IMR-90 (cell line): Measurements from ENCODE around the gene BCL2. TPM values are rescaled to one million over a fixed set of nuclear protein-coding genes. Genes with fewer than 3 reads are reported as not detected.

Experiments used
- ATAC-seq: fragments of 200-7000 bp; cut with Tn5 transposase; 2 replicates; pipeline ENCODE4 v1.9.1; 2020; ENCODE audit warnings: low read depth, mild to moderate bottlenecking, moderate library complexity
- BruUV-seq: library from RNA; stranded (reverse); fragments of 400-500 nt; replicated peaks from 2 replicates; lab custom pipeline; 2021; lab: Mats Ljungman, UMichigan
- CTCF ChIA-PET: fragments of 300-600 bp; formaldehyde crosslinking; extraction: SDS; loops from one replicate; lab custom pipeline; 2021; ENCODE audit warnings: antibody characterized with exemption; lab: Yijun Ruan, JAX
- POLR2A ChIA-PET: fragments of 300-600 bp; sonication (Branson Sonifier 250); formaldehyde crosslinking; loops from one replicate; lab custom pipeline; 2022; ENCODE audit warnings: antibody characterized with exemption; ENCODE audit not compliant: unreplicated experiment; lab: Charles Lee
- DNase-seq: peaks from one replicate; pipeline ENCODE4 v3.0.0; 2013
- H2AFZ ChIP-seq: replicated peaks from 2 replicates; pipeline ENCODE3; 2013; ENCODE audit warnings: low read length, mild to moderate bottlenecking; ENCODE audit not compliant: poor library complexity
- H2AK5ac ChIP-seq: 2 replicates; pipeline ENCODE4 v1.6.1; 2013; ENCODE audit warnings: low read depth, low read length, inconsistent platforms
- H2AK9ac ChIP-seq: replicated peaks from 2 replicates; pipeline ENCODE3; 2013; ENCODE audit warnings: mild to moderate bottlenecking, low read depth, low read length, moderate library complexity; ENCODE audit not compliant: poor library complexity
- H2BK120ac ChIP-seq: 2 replicates; pipeline ENCODE4 v1.6.1; 2013; ENCODE audit warnings: low read depth, low read length, inconsistent platforms
- H2BK15ac ChIP-seq: 3 replicates; pipeline ENCODE4 v1.6.1; 2013; ENCODE audit warnings: low read depth, low read length, inconsistent platforms
- H2BK20ac ChIP-seq: 2 replicates; pipeline ENCODE4 v1.6.1; 2013; ENCODE audit warnings: low read depth, mild to moderate bottlenecking, inconsistent platforms, low read length, moderate library complexity
- H2BK5ac ChIP-seq: 2 replicates; pipeline ENCODE4 v1.6.1; 2013; ENCODE audit warnings: mild to moderate bottlenecking, low read depth, low read length, inconsistent platforms; ENCODE audit not compliant: poor library complexity, severe bottlenecking
- H3K14ac ChIP-seq: replicated peaks from 2 replicates; pipeline ENCODE4 v1.6.1; 2013; ENCODE audit warnings: low read depth, low read length, inconsistent platforms
- H3K18ac ChIP-seq: 2 replicates; pipeline ENCODE4 v1.6.1; 2013; ENCODE audit warnings: low read depth, low read length, control low read depth
- H3K23ac ChIP-seq: 2 replicates; pipeline ENCODE4 v1.6.1; 2013; ENCODE audit warnings: low read depth, low read length, inconsistent platforms
- H3K27ac ChIP-seq: 2 replicates; pipeline ENCODE4 v1.5.1; 2013; ENCODE audit warnings: mild to moderate bottlenecking, control low read depth, low read length; ENCODE audit not compliant: insufficient read depth
- H3K27me3 ChIP-seq: 2 replicates; pipeline ENCODE4 v1.6.1; 2013; ENCODE audit warnings: low read length; ENCODE audit not compliant: control insufficient read depth, insufficient read depth
- H3K36me3 ChIP-seq: 2 replicates; pipeline ENCODE4 v1.6.1; 2013; ENCODE audit warnings: low read length, mixed read lengths; ENCODE audit not compliant: control insufficient read depth, insufficient read depth
- H3K4ac ChIP-seq: 2 replicates; pipeline ENCODE4 v1.6.1; 2013; ENCODE audit warnings: low read depth, low read length, inconsistent platforms
- H3K4me1 ChIP-seq: 2 replicates; pipeline ENCODE4 v1.6.1; 2013; ENCODE audit warnings: low read length, mixed read lengths; ENCODE audit not compliant: control insufficient read depth, insufficient read depth
- H3K4me2 ChIP-seq: 2 replicates; pipeline ENCODE4 v1.6.1; 2013; ENCODE audit warnings: low read depth, mild to moderate bottlenecking, control low read depth, low read length, moderate library complexity
- H3K4me3 ChIP-seq: 2 replicates; pipeline ENCODE4 v1.5.1; 2013; ENCODE audit warnings: low read depth, mild to moderate bottlenecking, control low read depth, low read length, moderate library complexity; ENCODE audit not compliant: insufficient read depth
- H3K56ac ChIP-seq: 2 replicates; pipeline ENCODE4 v1.6.1; 2013; ENCODE audit warnings: low read length, inconsistent platforms; ENCODE audit not compliant: insufficient read depth; ENCODE audit errors: extremely low read depth
- H3K79me1 ChIP-seq, 2 experiments: 2 replicates each; pipeline ENCODE4 v1.6.1; 2013; ENCODE audit warnings: low read length in 2 of 2, inconsistent platforms in 1 of 2, low read depth in 1 of 2
- H3K9ac ChIP-seq: 2 replicates; pipeline ENCODE4 v1.6.1; 2013; ENCODE audit warnings: low read depth, low read length, control low read depth
- H3K9me1 ChIP-seq: 2 replicates; pipeline ENCODE4 v1.6.1; 2013; ENCODE audit warnings: low read length, inconsistent platforms; ENCODE audit not compliant: insufficient read depth
- H3K9me3 ChIP-seq: 2 replicates; pipeline ENCODE4 v1.6.1; 2013; ENCODE audit warnings: low read length; ENCODE audit not compliant: control insufficient read depth, insufficient read depth
- H4K20me1 ChIP-seq: 2 replicates; pipeline ENCODE4 v1.6.1; 2013; ENCODE audit warnings: low read length, inconsistent platforms; ENCODE audit not compliant: insufficient read depth
- H4K5ac ChIP-seq: 2 replicates; pipeline ENCODE4 v1.6.1; 2013; ENCODE audit warnings: mild to moderate bottlenecking, low read depth, low read length, control low read depth
- H4K8ac ChIP-seq, 2 experiments: 2 replicates each; pipeline ENCODE4 v1.6.1; 2013; ENCODE audit warnings: low read depth in 2 of 2, low read length in 2 of 2, control low read depth in 1 of 2, inconsistent platforms in 1 of 2
- H4K91ac ChIP-seq: 2 replicates; pipeline ENCODE4 v1.6.1; 2013; ENCODE audit warnings: low read depth, low read length, inconsistent platforms; ENCODE audit not compliant: insufficient read depth
- BHLHE40 ChIP-seq: fragments of 150-350 bp; IDR thresholded peaks from 2 replicates; pipeline ENCODE4 v1.6.1; 2016; ENCODE audit warnings: mild to moderate bottlenecking, low read depth, low read length
- CEBPB ChIP-seq: IDR thresholded peaks from 2 replicates; pipeline ENCODE4 v1.6.1; 2012; ENCODE audit warnings: low read depth, low read length, improper control_type of control experiment
- CHD1 ChIP-seq: IDR thresholded peaks from 2 replicates; pipeline ENCODE4 v1.6.1; 2012; ENCODE audit warnings: low read depth, low read length, improper control_type of control experiment
- CTCF ChIP-seq: conservative IDR thresholded peaks from 2 replicates; pipeline ENCODE4 v1.5.1; 2012; ENCODE audit warnings: mild to moderate bottlenecking, low read depth, low read length, improper control_type of control experiment
- FOS ChIP-seq: fragments of 150-350 bp; IDR thresholded peaks from 2 replicates; pipeline ENCODE4 v1.6.1; 2016; ENCODE audit warnings: low read depth, low read length
- MAFK ChIP-seq: IDR thresholded peaks from 2 replicates; pipeline ENCODE4 v1.6.1; 2012; ENCODE audit warnings: low read depth, low read length, improper control_type of control experiment
- MAZ ChIP-seq: IDR thresholded peaks from 2 replicates; pipeline ENCODE4 v1.6.1; 2012; ENCODE audit warnings: low read depth, mild to moderate bottlenecking, low read length, improper control_type of control experiment, moderate library complexity, borderline replicate concordance
- MXI1 ChIP-seq: IDR thresholded peaks from 2 replicates; pipeline ENCODE4 v1.6.1; 2012; ENCODE audit warnings: low read depth, mild to moderate bottlenecking, low read length, moderate library complexity, borderline replicate concordance
- NFE2L2 ChIP-seq: fragments of 150-350 bp; IDR thresholded peaks from 2 replicates; pipeline ENCODE4 v1.6.1; 2016; ENCODE audit warnings: low read depth, mild to moderate bottlenecking, low read length
- POLR2A ChIP-seq: IDR thresholded peaks from 2 replicates; pipeline ENCODE4 v1.6.1; 2012; ENCODE audit warnings: mild to moderate bottlenecking, low read depth, low read length
- RAD21 ChIP-seq: IDR thresholded peaks from 2 replicates; pipeline ENCODE4 v1.6.1; 2012; ENCODE audit warnings: low read length, improper control_type of control experiment
- RCOR1 ChIP-seq: IDR thresholded peaks from 2 replicates; pipeline ENCODE4 v1.6.1; 2012; ENCODE audit warnings: mild to moderate bottlenecking, low read length, improper control_type of control experiment; ENCODE audit not compliant: insufficient replicate concordance
- USF2 ChIP-seq: fragments of 150-350 bp; IDR thresholded peaks from 2 replicates; pipeline ENCODE4 v1.6.1; 2017; ENCODE audit warnings: mild to moderate bottlenecking, antibody characterized with exemption, low read length, low read depth
- WGBS, 2 experiments: methylation state at CpG; one replicate each; pipeline versions ENCODE4 v1.1.5 to v1.1.7; 2013; ENCODE audit warnings: missing lambda C conversion rate in 2 of 2; ENCODE audit not compliant: insufficient read length in 1 of 2; ENCODE audit errors: extremely low coverage in 2 of 2; 5-methylcytosine and 5-hydroxymethylcytosine counted together
- dilution Hi-C: fragments of 300-500 bp; cut with HindIII; formaldehyde crosslinking; loops from one replicate; pipeline ENCODE4 v1.14.3; 2018; ENCODE audit warnings: low sequenced_read_pairs; ENCODE audit not compliant: unreplicated experiment
- in situ Hi-C: fragments of 300-500 bp; cut with MboI; formaldehyde crosslinking; loops from 3 replicates; pipeline ENCODE4 v1.14.3; 2019; ENCODE audit warnings: low sequenced_read_pairs, inconsistent platforms, mixed read lengths
- intact Hi-C: fragments of 100-400 bp; cut with micrococcal nuclease; formaldehyde crosslinking; loops from 2 replicates; pipeline ENCODE4 v1.10.0; 2022
- polyA plus RNA-seq, 3 experiments: library from polyadenylated mRNA; depleted of rRNA; stranded (reverse); fragments of >200 nt; gene quantifications; 2 replicates each; pipeline ENCODE4 v1.2.3, GENCODE V29; 2012; ENCODE audit warnings: low replicate concordance in 1 of 3
- total RNA-seq: library from RNA; depleted of rRNA; stranded (reverse); fragments of >200 nt; gene quantifications from 2 replicates; pipeline ENCODE4 v1.2.3, GENCODE V29; 2012
- TF ChIP-seq, protein P1 (sequence below): fragments of 150-350 bp; IDR thresholded peaks from 2 replicates; pipeline ENCODE4 v1.6.1; 2016; ENCODE audit warnings: low read depth, mild to moderate bottlenecking, low read length, moderate library complexity, borderline replicate concordance

BCL2 gene
- total and polyA plus RNA-seq, 2 of the 4 experiments (the other 2 are of a cell fraction) = 0.24 to 0.54 TPM

- H2AK9ac ChIP-seq = no peak overlapping the region
- no peak overlapping the region for H2BK20ac ChIP-seq
- no peaks in the 10 kb centered on the region for H3K4me1 ChIP-seq
- TF ChIP-seq FOS (no peak), POLR2A (no peak), CTCF (no peak), MXI1 (no peak), MAFK (no peak), BHLHE40 (no peak), RCOR1 (no peak), MAZ (no peak), USF2 (no peak), CHD1 (no peak), NFE2L2 (no peak), RAD21 (no peak), CEBPB (no peak)
- TF ChIP-seq, protein P1, sequence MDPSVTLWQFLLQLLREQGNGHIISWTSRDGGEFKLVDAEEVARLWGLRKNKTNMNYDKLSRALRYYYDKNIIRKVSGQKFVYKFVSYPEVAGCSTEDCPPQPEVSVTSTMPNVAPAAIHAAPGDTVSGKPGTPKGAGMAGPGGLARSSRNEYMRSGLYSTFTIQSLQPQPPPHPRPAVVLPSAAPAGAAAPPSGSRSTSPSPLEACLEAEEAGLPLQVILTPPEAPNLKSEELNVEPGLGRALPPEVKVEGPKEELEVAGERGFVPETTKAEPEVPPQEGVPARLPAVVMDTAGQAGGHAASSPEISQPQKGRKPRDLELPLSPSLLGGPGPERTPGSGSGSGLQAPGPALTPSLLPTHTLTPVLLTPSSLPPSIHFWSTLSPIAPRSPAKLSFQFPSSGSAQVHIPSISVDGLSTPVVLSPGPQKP = no peak
- H4K8ac ChIP-seq = no peak overlapping the region
- ATAC-seq (no peak), DNase-seq (no peak)
- H2AFZ ChIP-seq = no peak overlapping the region
- no peak overlapping the region for H3K4me3 ChIP-seq
- H3K56ac ChIP-seq = no peak overlapping the region
- no peaks in the 10 kb centered on the region for H4K20me1 ChIP-seq
- ChIA-PET CTCF (no interaction called here), POLR2A (no interaction called here)
- WGBS, 2 experiments = no CpG with 5 or more reads among the region's 2 CpGs
- no peak overlapping the region for H3K9ac ChIP-seq
- no peaks in the 10 kb centered on the region for H3K9me1 ChIP-seq
- H3K18ac ChIP-seq = no peak overlapping the region
- no peak overlapping the region for H2BK5ac ChIP-seq
- H2BK120ac ChIP-seq = no peak overlapping the region
- no peak overlapping the region for H4K91ac ChIP-seq
- no peak overlapping the region for H3K27ac ChIP-seq
- no peaks in the 10 kb centered on the region for H3K36me3 ChIP-seq
- peaks cover 11% of the 10 kb centered on the region for H3K27me3 ChIP-seq
- no peaks in the 10 kb centered on the region for H3K9me3 ChIP-seq
- H3K4ac ChIP-seq = no peak overlapping the region
- no peak overlapping the region for H4K5ac ChIP-seq
- no peak overlapping the region for H3K14ac ChIP-seq
- in situ Hi-C loops = no loop called here
- intact Hi-C loops = no loop called here
- no peak overlapping the region for H3K23ac ChIP-seq
- no peak overlapping the region for H2BK15ac ChIP-seq
- dilution Hi-C loops = no loop called here
- H3K4me2 ChIP-seq = no peak overlapping the region
- no peaks in the 10 kb centered on the region for H3K79me1 ChIP-seq
- no peak overlapping the region for H2AK5ac ChIP-seq
- BruUV-seq = no TSS peak
These were observed 145.6 kb downstream of the BCL2 start for GRCh38 chr18:63173983-63174382.
